Naive thymus-derived CD4-positive, alpha-beta T cell (primary cell): ENCODE measurements around the gene XPNPEP2. TPM values are rescaled to one million over a fixed set of nuclear protein-coding genes. Genes with fewer than 3 reads are reported as not detected.

Experiments used
- ATAC-seq: fragments of 150-1000 bp; cut with Tn5 transposase; 2 replicates; pipeline ENCODE4 v1.10.0; 2021; ENCODE audit warnings: mild to moderate bottlenecking, moderate library complexity
- CTCF ChIA-PET: fragments of 350-600 bp; sonication (Branson Sonifier 250); formaldehyde crosslinking; loops from one replicate; lab custom pipeline; 2021; ENCODE audit warnings: antibody characterized with exemption; lab: Charles Lee
- POLR2A ChIA-PET: fragments of 350-600 bp; sonication (Branson Sonifier 250); formaldehyde crosslinking; loops from one replicate; lab custom pipeline; 2021; ENCODE audit warnings: antibody characterized with exemption, inconsistent platforms; lab: Charles Lee
- DNase-seq, 9 donors: peaks; one replicate each; pipeline versions ENCODE4 v3.0.0 to v3.0.0-alpha.2; 2020 to 2022; ENCODE audit warnings: mixed read lengths in 1 of 9
- H3K27ac ChIP-seq: one replicate; pipeline ENCODE4 v1.7.0; 2013; ENCODE audit warnings: mild to moderate bottlenecking, low read depth, low read length, moderate library complexity
- H3K27me3 ChIP-seq, 2 donors: one replicate each; pipeline ENCODE4 v1.7.0; 2013; ENCODE audit warnings: low read length in 2 of 2, mild to moderate bottlenecking in 2 of 2, moderate library complexity in 2 of 2; ENCODE audit not compliant: control insufficient read depth in 2 of 2, insufficient read depth in 2 of 2
- H3K36me3 ChIP-seq, 3 experiments: 1 replicate in 2 of 3; 2 replicates in 1 of 3; pipeline ENCODE4 v1.7.0; 2013; ENCODE audit warnings: low read length in 3 of 3, mild to moderate bottlenecking in 3 of 3, moderate library complexity in 1 of 3; ENCODE audit not compliant: insufficient read depth in 3 of 3, control insufficient read depth in 2 of 3
- H3K4me1 ChIP-seq, 2 donors: one replicate each; pipeline ENCODE4 v1.7.0; 2013; ENCODE audit warnings: low read length in 2 of 2, mild to moderate bottlenecking in 2 of 2, moderate library complexity in 1 of 2; ENCODE audit not compliant: control insufficient read depth in 2 of 2, insufficient read depth in 2 of 2
- H3K4me3 ChIP-seq: 2 replicates; pipeline ENCODE4 v1.7.0; 2013; ENCODE audit warnings: mild to moderate bottlenecking, low read length
- H3K9me3 ChIP-seq, 3 experiments: 1 replicate in 2 of 3; 2 replicates in 1 of 3; pipeline ENCODE4 v1.7.0; 2013; ENCODE audit warnings: low read length in 3 of 3; ENCODE audit not compliant: control insufficient read depth in 2 of 3
- H3K27ac Mint-ChIP-seq, 9 donors: one replicate each; pipeline ENCODE4 v1.8.0; 2020 to 2022; ENCODE audit warnings: mixed read lengths in 9 of 9, mild to moderate bottlenecking in 8 of 9, moderate library complexity in 5 of 9, inconsistent platforms in 2 of 9
- H3K27me3 Mint-ChIP-seq, 5 donors: one replicate each; pipeline ENCODE4 v1.8.0; 2021 to 2022; ENCODE audit warnings: mixed read lengths in 5 of 5, mild to moderate bottlenecking in 1 of 5
- H3K36me3 Mint-ChIP-seq, 5 donors: one replicate each; pipeline ENCODE4 v1.8.0; 2020 to 2022; ENCODE audit warnings: mixed read lengths in 5 of 5, mild to moderate bottlenecking in 3 of 5, inconsistent platforms in 1 of 5
- H3K4me1 Mint-ChIP-seq, 7 donors: one replicate each; pipeline ENCODE4 v1.8.0; 2020 to 2022; ENCODE audit warnings: mixed read lengths in 7 of 7, mild to moderate bottlenecking in 3 of 7, inconsistent platforms in 1 of 7
- H3K4me3 Mint-ChIP-seq, 10 donors: one replicate each; pipeline ENCODE4 v1.8.0; 2020 to 2022; ENCODE audit warnings: mild to moderate bottlenecking in 10 of 10, mixed read lengths in 10 of 10, moderate library complexity in 6 of 10, inconsistent platforms in 2 of 10
- H3K9me3 Mint-ChIP-seq, 11 donors: one replicate each; pipeline ENCODE4 v1.8.0; 2020 to 2022; ENCODE audit warnings: mixed read lengths in 11 of 11, mild to moderate bottlenecking in 4 of 11, inconsistent platforms in 1 of 11, moderate library complexity in 1 of 11
- intact Hi-C, 2 donors: fragments of 100-400 bp; cut with micrococcal nuclease; formaldehyde crosslinking; loops; one replicate each; pipeline ENCODE4 v1.15.1; 2023
- polyA plus RNA-seq, 2 donors: library from polyadenylated mRNA; unstranded; fragments of 300-500 nt; fragmentation: Illumina TruSeq; gene quantifications; one replicate each; pipeline ENCODE4 v1.2.3, GENCODE V29; 2021
- total RNA-seq, 6 experiments: library from RNA in 5 of 6; stranded (reverse) in 5 of 6; gene quantifications; 1 replicate in 5 of 6; 2 replicates in 1 of 6; pipeline ENCODE4 v1.2.3 and lab custom pipeline; 2021 to 2026

Gene XPNPEP2
- under 1 TPM in 3 of 5 experiments, not detected in 2; 0.13 to 0.82 (median 0.29) TPM for total RNA-seq
- not detected for polyA plus RNA-seq
- not detected for total RNA-seq (lab: John Stamatoyannopoulos, UW)

- Histone ChIP-seq H3K27ac (no peak within 1 kb of the TSS), H3K4me3 (no peak within 1 kb of the TSS), H3K27me3 (no peaks in the 10 kb centered on the region), H3K9me3 (no peaks in the 10 kb centered on the region), H3K4me1 (peaks cover 12 to 17% of the 10 kb centered on the region in 2 donors), H3K36me3 (no peaks in the 10 kb centered on the region)
- H3K4me3 Mint-ChIP-seq, result peak within 1 kb of the TSS in 1 of 10 donors; percentile 42
- H3K27ac Mint-ChIP-seq, result peak within 1 kb of the TSS in 3 of 9 donors; percentile 26 to 79 (median 72)
- intact Hi-C loops, result no loop called here
- POLR2A ChIA-PET, result interaction anchor here (0.6 to 4.7 kb wide), 3 partner anchors 39 to 55 kb away, joined by 3 to 16 read pairs (median 3); partner anchors contain the start of gene SASH3
- ATAC-seq (no peak), DNase-seq (no peak)
- no peaks in the 10 kb centered on the region for H3K27me3 Mint-ChIP-seq
- CTCF ChIA-PET, result interaction anchor here (0.7 to 0.9 kb wide), 2 partner anchors 9 to 53 kb away, joined by 3 to 8 read pairs; no protein-coding TSS in a partner anchor
- no peaks in the 10 kb centered on the region for H3K36me3 Mint-ChIP-seq
- H3K9me3 Mint-ChIP-seq, result peaks cover 0 to 3% (median 0%) of the 10 kb centered on the region in 11 donors
- peaks cover 14 to 52% (median 36%) of the 10 kb centered on the region in 7 donors for H3K4me1 Mint-ChIP-seq
Measured at GRCh38 chrX:129738466-129739308, at the start of gene XPNPEP2. TSS of gene XPNPEP2 (plus strand) at chrX:129738979. CDS start at chrX:129739214, 235 bp downstream.

- Histone ChIP-seq H3K36me3 (no peaks in the 10 kb centered on the region), H3K9me3 (no peaks in the 10 kb centered on the region), H3K4me3 (no peak overlapping the region), H3K4me1 (no peaks in the 10 kb centered on the region), H3K27ac (no peak overlapping the region), H3K27me3 (no peaks in the 10 kb centered on the region)
- DNase-seq, result no peak
- no peak overlapping the region for H3K27ac Mint-ChIP-seq
- intact Hi-C loops, result no loop called here
- no peaks in the 10 kb centered on the region for H3K4me1 Mint-ChIP-seq
- no peaks in the 10 kb centered on the region for H3K27me3 Mint-ChIP-seq
- H3K4me3 Mint-ChIP-seq, result no peak overlapping the region
- ChIA-PET POLR2A (no interaction called here), CTCF (no interaction called here)
- ATAC-seq, result no peak
- H3K36me3 Mint-ChIP-seq, result no peaks in the 10 kb centered on the region
- peaks cover 0 to 2% (median 0%) of the 10 kb centered on the region in 11 donors for H3K9me3 Mint-ChIP-seq
Measured at GRCh38 chrX:129689796-129690195, 49.0 kb upstream of the XPNPEP2 start.

- CTCF ChIA-PET, result no interaction called here
- Histone ChIP-seq H3K36me3 (no peaks in the 10 kb centered on the region), H3K9me3 (no peaks in the 10 kb centered on the region), H3K27ac (no peak overlapping the region), H3K4me3 (no peak overlapping the region), H3K27me3 (no peaks in the 10 kb centered on the region), H3K4me1 (no peaks in the 10 kb centered on the region)
- POLR2A ChIA-PET, result no interaction called here
- H3K4me3 Mint-ChIP-seq, result no peak overlapping the region
- no peaks in the 10 kb centered on the region for H3K27me3 Mint-ChIP-seq
- DNase-seq, result no peak
- peaks cover 0 to 2% (median 0%) of the 10 kb centered on the region in 11 donors for H3K9me3 Mint-ChIP-seq
- no peaks in the 10 kb centered on the region for H3K4me1 Mint-ChIP-seq
- H3K27ac Mint-ChIP-seq, result no peak overlapping the region
- H3K36me3 Mint-ChIP-seq, result no peaks in the 10 kb centered on the region
- intact Hi-C loops, result no loop called here
- ATAC-seq, result no peak
Measured at GRCh38 chrX:129690435-129690834, 48.3 kb upstream of the XPNPEP2 start.

GRCh38 chrX:129693354-129693753 is 45.4 kb upstream of the XPNPEP2 start:
- ChIA-PET POLR2A (interaction anchor here (0.6 kb wide), 1 partner anchor 117 kb away, joined by 9 read pairs; no protein-coding TSS in a partner anchor), CTCF (no interaction called here)
- H3K4me1 Mint-ChIP-seq, result no peaks in the 10 kb centered on the region
- Histone ChIP-seq H3K27ac (no peak overlapping the region), H3K4me1 (no peaks in the 10 kb centered on the region), H3K36me3 (no peaks in the 10 kb centered on the region), H3K9me3 (no peaks in the 10 kb centered on the region), H3K4me3 (no peak overlapping the region), H3K27me3 (no peaks in the 10 kb centered on the region)
- DNase-seq, result no peak
- intact Hi-C loops, result no loop called here
- no peak overlapping the region for H3K4me3 Mint-ChIP-seq
- ATAC-seq, result no peak
- H3K27ac Mint-ChIP-seq, result no peak overlapping the region
- H3K27me3 Mint-ChIP-seq, result peaks cover 0 to 2% (median 0%) of the 10 kb centered on the region in 5 donors
- H3K9me3 Mint-ChIP-seq, result peaks cover 0 to 3% (median 0%) of the 10 kb centered on the region in 11 donors
- no peaks in the 10 kb centered on the region for H3K36me3 Mint-ChIP-seq

GRCh38 chrX:129694805-129695204 is 44.0 kb upstream of the XPNPEP2 start:
- Mint-ChIP-seq H3K36me3 (no peaks in the 10 kb centered on the region), H3K4me1 (no peaks in the 10 kb centered on the region), H3K4me3 (no peak overlapping the region), H3K27ac (no peak overlapping the region), H3K9me3 (peaks cover 0 to 3% (median 0%) of the 10 kb centered on the region in 11 donors), H3K27me3 (peaks cover 0 to 2% (median 0%) of the 10 kb centered on the region in 5 donors)
- ATAC-seq (no peak), DNase-seq (no peak)
- Histone ChIP-seq H3K4me3 (no peak overlapping the region), H3K27ac (no peak overlapping the region), H3K36me3 (no peaks in the 10 kb centered on the region), H3K4me1 (no peaks in the 10 kb centered on the region), H3K9me3 (no peaks in the 10 kb centered on the region), H3K27me3 (no peaks in the 10 kb centered on the region)
- intact Hi-C loops, result no loop called here
- ChIA-PET POLR2A (interaction anchor here (1.6 kb wide), 1 partner anchor 16 kb away, joined by 3 read pairs; no protein-coding TSS in a partner anchor), CTCF (no interaction called here)

- Mint-ChIP-seq H3K4me1 (no peaks in the 10 kb centered on the region), H3K9me3 (peaks cover 0 to 3% (median 0%) of the 10 kb centered on the region in 11 donors), H3K27me3 (peaks cover 0 to 2% (median 0%) of the 10 kb centered on the region in 5 donors), H3K36me3 (no peaks in the 10 kb centered on the region), H3K27ac (no peak overlapping the region), H3K4me3 (no peak overlapping the region)
- intact Hi-C loops, result no loop called here
- H3K9me3 ChIP-seq, result no peaks in the 10 kb centered on the region
- H3K27me3 ChIP-seq, result no peaks in the 10 kb centered on the region
- no peak overlapping the region for H3K4me3 ChIP-seq
- no peak for ATAC-seq
- CTCF ChIA-PET, result interaction anchor here (0.7 kb wide), 1 partner anchor 18 kb away, joined by 3 read pairs; no protein-coding TSS in a partner anchor
- H3K27ac ChIP-seq, result no peak overlapping the region
- no peaks in the 10 kb centered on the region for H3K4me1 ChIP-seq
- H3K36me3 ChIP-seq, result no peaks in the 10 kb centered on the region
- DNase-seq, result no peak
- POLR2A ChIA-PET, result interaction anchor here (1.6 kb wide), 1 partner anchor 17 kb away, joined by 3 read pairs; no protein-coding TSS in a partner anchor
Measured at GRCh38 chrX:129695535-129695934, 43.2 kb upstream of the XPNPEP2 start.
